Measurements from ENCODE around the gene LRRN4.
"Not testable (repeated sequence)": the region's sequence is repeated elsewhere in the genome, so short reads cannot be mapped to it uniquely, and the experiment has no call there.

LRRN4 gene

GRCh38 chr20:6055161-6055783 lies 1.4 kb upstream of the LRRN4 start:
- no peak for TF ChIP-seq CTCF (IDR thresholded peaks at IDR 0.05)
- intact Hi-C loops (cut with DNase I; ENCODE audit: low total_unique reads) = no loop called here
- DNase-seq = no peak
- peaks cover 0 to 57% of the 10 kb centered on the region in 2 donors for H3K27me3 ChIP-seq
- no peak overlapping the region for H3K4me3 ChIP-seq
- H3K36me3 ChIP-seq = no peaks in the 10 kb centered on the region
- H3K4me1 ChIP-seq = peaks cover 0 to 15% (median 8%) of the 10 kb centered on the region in 4 donors
- H3K9me3 ChIP-seq = no peaks in the 10 kb centered on the region
- H3K27ac ChIP-seq = no peak overlapping the region

GRCh38 chr20:6054689-6055051 lies 810 bp upstream of the LRRN4 start:
- intact Hi-C loops (cut with DNase I; ENCODE audit: low total_unique reads); H3K36me3 ChIP-seq; H3K9me3 ChIP-seq; DNase-seq; H3K27ac ChIP-seq; H3K4me3 ChIP-seq: not testable (repeated sequence)
- Histone ChIP-seq H3K27me3 (peaks cover 0 to 57% of the 10 kb centered on the region in 2 donors), H3K4me1 (peaks cover 0 to 15% (median 8%) of the 10 kb centered on the region in 4 donors)

GRCh38 chr20:6053064-6053775 lies 640 bp downstream of the LRRN4 start:
- TF ChIP-seq CTCF (IDR thresholded peaks at IDR 0.05) = no peak
- Histone ChIP-seq H3K27me3 (peaks cover 0 to 50% of the 10 kb centered on the region in 2 donors), H3K27ac (no peak overlapping the region), H3K4me1 (peaks cover 0 to 15% (median 8%) of the 10 kb centered on the region in 4 donors), H3K36me3 (no peaks in the 10 kb centered on the region), H3K4me3 (no peak overlapping the region), H3K9me3 (no peaks in the 10 kb centered on the region)
- intact Hi-C loops (cut with DNase I; ENCODE audit: low total_unique reads) = no loop called here
- DNase-seq = no peak

GRCh38 chr20:6051505-6051904 lies 2.4 kb downstream of the LRRN4 start:
- peaks cover 0 to 37% of the 10 kb centered on the region in 2 donors for H3K27me3 ChIP-seq
- intact Hi-C loops (cut with DNase I; ENCODE audit: low total_unique reads) = no loop called here
- no peaks in the 10 kb centered on the region for H3K36me3 ChIP-seq
- H3K27ac ChIP-seq = no peak overlapping the region
- H3K9me3 ChIP-seq = no peaks in the 10 kb centered on the region
- no peak for DNase-seq
- no peak overlapping the region for H3K4me3 ChIP-seq
- TF ChIP-seq CTCF (IDR thresholded peaks at IDR 0.05) = no peak
- H3K4me1 ChIP-seq = peaks cover 0 to 15% (median 8%) of the 10 kb centered on the region in 4 donors

- peaks cover 0 to 12% (median 8%) of the 10 kb centered on the region in 4 donors for H3K4me1 ChIP-seq
- no peaks in the 10 kb centered on the region for H3K9me3 ChIP-seq
- no peaks in the 10 kb centered on the region for H3K36me3 ChIP-seq
- no peak for TF ChIP-seq CTCF (IDR thresholded peaks at IDR 0.05)
- DNase-seq = no peak
- intact Hi-C loops (cut with DNase I; ENCODE audit: low total_unique reads) = no loop called here
- no peak overlapping the region for H3K27ac ChIP-seq
- peaks cover 0 to 23% of the 10 kb centered on the region in 2 donors for H3K27me3 ChIP-seq
- no peak overlapping the region for H3K4me3 ChIP-seq
Measured at GRCh38 chr20:6048391-6048790, 5.5 kb downstream of the LRRN4 start.

GRCh38 chr20:6046432-6046831 lies 7.4 kb downstream of the LRRN4 start:
- peaks cover 0 to under 1% (median 0%) of the 10 kb centered on the region in 4 donors for H3K4me1 ChIP-seq
- H3K36me3 ChIP-seq = peaks cover 7 to 12% (median 8%) of the 10 kb centered on the region in 3 donors
- intact Hi-C loops (cut with DNase I; ENCODE audit: low total_unique reads) = no loop called here
- no peak for DNase-seq
- no peak overlapping the region for H3K27ac ChIP-seq
- TF ChIP-seq CTCF (IDR thresholded peaks at IDR 0.05) = no peak
- no peaks in the 10 kb centered on the region for H3K9me3 ChIP-seq
- peaks cover 0 to 7% of the 10 kb centered on the region in 2 donors for H3K27me3 ChIP-seq
- no peak overlapping the region for H3K4me3 ChIP-seq
